GM19468 (cell line): Measurements from ENCODE around the gene TFAP2A.

Experiments used
- ATAC-seq: cut with Tn5 transposase; IDR thresholded peaks from one replicate; pipeline ENCODE4 v1.9.1; 2021; ENCODE audit warnings: mild to moderate bottlenecking, moderate library complexity, moderate number of reproducible peaks; ENCODE audit not compliant: unreplicated experiment; ENCODE audit errors: extremely low read depth

Gene TFAP2A

DNA sequence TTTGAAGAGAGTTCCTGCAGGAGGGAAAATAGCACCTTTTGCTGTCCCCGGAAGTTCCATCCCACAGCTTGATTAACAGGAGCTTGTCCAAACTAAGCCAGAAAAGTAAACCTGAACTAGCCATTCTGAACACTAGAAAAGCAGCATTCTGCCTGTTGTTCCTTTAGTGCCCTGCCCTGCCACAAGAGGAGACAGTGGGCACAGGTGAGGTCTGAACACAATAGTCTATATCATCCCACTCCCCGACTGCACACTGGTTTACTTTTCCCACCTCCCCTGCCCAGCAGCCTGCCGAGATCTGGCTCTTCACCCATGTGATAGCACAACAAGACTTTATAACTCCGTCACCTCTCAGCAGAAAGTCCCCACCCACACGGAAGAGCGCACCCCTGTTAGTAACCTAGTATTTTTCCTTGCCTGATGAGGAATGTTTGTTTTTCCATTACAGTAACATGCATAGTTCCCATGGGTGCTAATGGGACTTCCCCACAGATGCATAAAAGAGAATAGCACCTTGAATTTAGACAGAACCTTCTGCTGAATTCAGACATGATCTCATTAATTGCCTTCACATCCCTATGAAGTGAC, 59.7 kb downstream of the TFAP2A start:
- no peak for ATAC-seq

GRCh38 chr6:10351791-10352190, 63.1 kb downstream of the TFAP2A start:
- no peak for ATAC-seq

DNA sequence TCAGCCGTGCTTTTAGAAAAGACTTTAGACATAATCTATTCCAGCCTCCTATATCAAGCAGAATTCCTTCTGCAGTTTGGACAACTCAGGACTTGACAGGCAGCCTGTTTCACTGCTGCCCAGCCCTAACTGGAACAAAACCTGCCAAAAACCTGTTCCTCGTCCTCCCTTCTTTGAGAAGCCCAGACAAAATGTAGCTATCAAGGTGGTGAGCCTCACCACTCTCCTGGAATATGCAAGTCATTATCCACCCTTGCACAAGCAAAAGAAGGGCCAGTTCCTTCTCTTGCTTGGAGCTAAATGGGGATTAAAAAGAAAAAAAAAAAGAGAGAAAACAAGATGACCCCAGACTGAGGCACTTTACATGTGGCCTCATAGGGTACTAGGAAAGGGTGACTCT, 64.2 kb downstream of the TFAP2A start:
- no peak for ATAC-seq

- no peak for ATAC-seq
Measured at GRCh38 chr6:10347561-10348327, 67.1 kb downstream of the TFAP2A start.
